Left renal pelvis (tissue), 4 donors: ENCODE measurements around the gene MARS1. TPM values are rescaled to one million over a fixed set of nuclear protein-coding genes. Genes with fewer than 3 reads are reported as not detected.

Source experiments
- DNase-seq, 4 donors: peaks; one replicate each; pipeline ENCODE4 v3.0.0-alpha.2; 2013; ENCODE audit warnings: low read depth in 4 of 4, low spot score in 3 of 4
- polyA plus RNA-seq, 4 donors: library from polyadenylated mRNA; unstranded; fragments of 120-200 nt; gene quantifications; one replicate each; pipeline ENCODE4 v1.2.1, GENCODE V29; 2013; ENCODE audit not compliant: insufficient read length in 4 of 4

MARS1 gene
- polyA plus RNA-seq, 4 donors, result 94.7 to 164 (median 118) TPM

DNA sequence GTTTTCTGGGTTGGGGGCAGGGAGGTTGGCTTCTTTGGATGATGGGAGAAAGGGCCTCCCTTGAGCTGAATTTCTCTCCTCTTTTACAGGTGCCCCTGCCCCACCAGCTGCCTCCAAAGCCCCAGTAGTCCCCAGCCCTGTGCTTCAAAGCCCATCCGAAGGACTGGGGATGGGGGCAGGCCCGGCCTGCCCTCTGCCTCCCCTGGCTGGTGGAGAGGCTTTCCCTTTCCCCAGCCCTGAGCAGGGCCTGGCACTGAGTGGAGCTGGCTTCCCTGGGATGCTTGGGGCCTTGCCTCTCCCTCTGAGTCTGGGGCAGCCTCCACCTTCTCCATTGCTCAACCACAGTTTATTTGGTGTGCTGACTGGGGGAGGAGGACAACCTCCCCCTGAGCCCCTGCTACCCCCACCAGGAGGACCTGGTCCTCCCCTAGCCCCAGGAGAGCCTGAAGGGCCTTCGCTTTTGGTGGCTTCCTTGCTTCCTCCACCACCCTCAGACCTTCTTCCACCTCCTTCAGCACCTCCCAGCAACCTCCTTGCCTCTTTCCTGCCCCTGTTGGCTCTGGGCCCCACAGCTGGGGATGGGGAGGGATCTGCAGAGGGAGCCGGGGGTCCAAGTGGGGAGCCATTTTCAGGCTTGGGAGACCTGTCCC lies 38.7 kb downstream of the MARS1 start:
- no peak for DNase-seq

DNA sequence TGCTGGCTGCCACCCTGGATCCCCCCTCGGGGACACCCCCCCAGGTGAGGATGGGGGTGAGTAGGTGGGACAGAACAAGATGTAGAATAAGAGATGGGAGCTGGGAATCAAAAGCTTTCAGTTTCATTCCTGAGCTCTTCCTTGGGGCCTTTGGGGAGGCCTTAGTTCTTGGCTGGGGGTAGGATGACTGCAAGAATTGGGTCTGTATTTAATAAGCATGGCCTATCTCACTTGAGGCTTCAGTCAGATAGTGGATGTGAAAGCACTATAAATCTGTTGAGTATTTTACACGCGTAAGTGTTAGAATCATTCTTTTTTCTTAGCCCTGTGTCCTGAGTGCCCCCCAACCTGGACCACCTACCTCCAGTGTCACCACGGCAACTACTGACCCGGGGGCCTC lies 39.3 kb downstream of the MARS1 start:
- no peak for DNase-seq

DNA sequence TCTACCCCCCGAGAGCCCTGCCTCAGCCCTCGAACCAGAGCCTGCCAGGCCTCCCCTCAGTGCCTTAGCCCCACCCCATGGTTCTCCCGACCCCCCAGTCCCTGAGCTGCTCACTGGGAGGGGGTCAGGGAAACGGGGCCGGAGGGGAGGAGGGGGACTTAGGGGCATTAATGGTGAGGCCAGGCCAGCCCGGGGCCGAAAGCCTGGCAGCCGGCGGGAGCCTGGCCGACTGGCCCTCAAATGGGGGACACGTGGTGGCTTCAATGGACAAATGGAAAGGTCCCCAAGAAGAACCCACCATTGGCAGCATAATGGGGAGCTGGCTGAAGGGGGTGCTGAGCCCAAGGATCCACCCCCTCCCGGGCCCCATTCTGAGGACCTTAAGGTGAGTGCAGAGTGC lies 40.3 kb downstream of the MARS1 start:
- DNase-seq, result no peak

- DNase-seq, result no peak
These were observed 41.1 kb downstream of the MARS1 start for GRCh38 chr12:57528831-57529555.

DNA sequence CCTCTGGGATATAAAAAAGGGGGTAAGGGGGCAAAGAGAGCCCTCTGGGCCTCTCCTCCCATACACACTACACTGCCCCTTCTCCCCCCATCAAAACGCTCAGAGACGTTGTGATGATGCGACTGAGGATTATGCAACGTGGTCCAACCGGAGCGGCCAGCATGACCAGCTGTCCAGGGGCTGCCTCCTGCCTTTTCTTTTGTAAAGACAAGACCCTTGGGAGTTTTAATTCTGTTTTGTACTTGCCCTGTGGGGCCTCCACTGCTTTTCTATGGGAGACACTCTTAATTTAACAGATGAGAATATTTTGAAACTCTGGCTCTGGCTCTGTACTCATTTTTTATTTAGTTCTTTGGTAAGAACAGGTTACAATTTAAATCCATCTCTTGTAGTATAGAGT lies 42.0 kb downstream of the MARS1 start:
- DNase-seq, result no peak

DNA sequence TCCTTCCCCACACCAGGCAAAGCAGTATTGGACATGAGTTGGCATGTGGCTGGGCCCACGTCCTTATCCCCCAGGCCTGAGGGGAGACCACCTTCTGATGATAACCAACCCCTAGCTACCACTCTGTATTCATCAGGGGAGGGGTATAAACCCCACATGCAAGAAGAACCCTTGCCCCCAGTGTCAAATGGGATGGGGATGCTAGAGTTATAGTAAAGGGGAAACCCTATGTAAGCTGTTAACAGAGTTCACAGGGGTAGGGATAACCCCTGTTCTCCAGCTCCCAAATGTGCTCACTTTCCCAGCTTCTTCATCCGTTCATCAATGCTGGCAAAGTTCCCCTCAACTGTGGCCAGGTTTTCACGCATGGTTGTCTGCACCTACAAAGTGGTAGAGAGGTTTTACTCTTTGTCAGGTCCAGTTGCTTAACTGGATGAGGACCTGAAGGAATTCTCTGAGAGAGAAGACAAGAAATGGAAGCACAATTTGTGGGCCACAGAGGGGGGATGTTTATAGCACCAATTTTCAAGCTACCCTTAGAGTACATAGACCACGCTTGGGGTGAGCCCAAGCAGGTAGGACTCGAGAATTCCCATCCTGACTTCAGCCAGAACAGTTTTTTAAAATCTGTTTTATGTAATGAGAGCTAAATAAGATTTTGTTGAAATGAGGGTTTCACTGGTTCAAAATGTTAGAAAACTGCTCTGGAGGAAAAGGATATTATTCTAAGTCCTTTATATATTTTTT lies 42.7 kb downstream of the MARS1 start:
- no peak for DNase-seq

- DNase-seq, result no peak
These were observed 44.0 kb downstream of the MARS1 start for GRCh38 chr12:57531836-57532235.

DNA sequence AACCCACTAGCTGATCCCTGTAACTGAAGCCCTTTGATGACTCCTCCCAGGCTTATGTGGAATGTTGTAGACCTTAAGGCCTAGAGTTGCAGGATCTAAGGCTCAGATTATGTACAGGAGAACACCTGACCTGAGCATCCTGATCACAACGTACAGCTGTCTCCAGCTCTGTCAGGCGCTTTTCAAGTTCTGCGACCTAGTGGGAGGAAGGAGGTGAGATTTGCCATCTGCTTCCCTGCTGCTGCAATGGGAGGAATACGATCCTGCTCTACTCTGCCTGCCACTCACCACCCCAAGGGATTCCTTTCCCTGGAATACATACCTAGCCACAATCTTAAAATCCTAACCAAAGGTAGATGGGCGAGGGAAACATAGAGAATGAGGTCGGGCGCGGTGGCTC lies 45.2 kb downstream of the MARS1 start:
- DNase-seq, result no peak

DNA sequence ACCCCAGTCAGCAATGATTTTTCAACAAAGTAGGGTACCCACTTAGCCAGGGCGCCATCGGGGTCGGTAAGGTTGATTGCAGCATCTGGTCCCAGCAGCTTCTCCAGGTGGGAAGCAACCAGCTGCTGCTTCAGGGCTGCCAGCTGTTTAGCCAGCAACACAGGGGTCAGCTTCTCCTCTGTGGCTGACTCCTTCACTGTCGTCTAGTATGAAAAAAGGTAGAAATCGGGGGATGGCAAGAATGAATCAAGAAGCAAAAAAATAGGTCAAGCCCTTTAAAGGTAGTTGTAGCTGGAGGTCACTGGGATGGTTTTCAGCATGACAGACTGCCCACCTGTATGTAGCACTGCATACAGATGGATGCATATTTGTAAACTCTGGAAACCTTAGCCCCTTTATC lies 46.4 kb downstream of the MARS1 start:
- no peak for DNase-seq

- no peak for DNase-seq
These were observed 47.2 kb downstream of the MARS1 start for GRCh38 chr12:57534991-57535543.

GRCh38 chr12:57535764-57536596 lies 48.1 kb downstream of the MARS1 start:
- DNase-seq, result no peak

DNA sequence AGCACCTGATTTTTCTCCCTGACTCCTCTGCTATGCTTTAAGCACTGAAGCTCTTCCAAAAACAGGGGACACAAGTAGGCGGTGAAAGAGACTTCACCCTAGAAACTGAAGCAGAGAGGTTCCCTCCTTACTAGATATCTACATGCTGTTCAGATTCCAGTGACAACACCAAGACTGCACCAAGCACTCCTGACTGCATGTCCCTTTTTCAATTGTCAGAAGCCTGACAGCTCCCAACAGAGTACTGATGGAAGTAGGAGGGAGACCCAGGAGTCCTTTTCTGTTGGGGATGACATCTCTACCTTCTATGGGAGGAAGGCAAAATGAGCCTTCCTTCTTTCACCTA lies 48.7 kb downstream of the MARS1 start:
- DNase-seq, result no peak

DNA sequence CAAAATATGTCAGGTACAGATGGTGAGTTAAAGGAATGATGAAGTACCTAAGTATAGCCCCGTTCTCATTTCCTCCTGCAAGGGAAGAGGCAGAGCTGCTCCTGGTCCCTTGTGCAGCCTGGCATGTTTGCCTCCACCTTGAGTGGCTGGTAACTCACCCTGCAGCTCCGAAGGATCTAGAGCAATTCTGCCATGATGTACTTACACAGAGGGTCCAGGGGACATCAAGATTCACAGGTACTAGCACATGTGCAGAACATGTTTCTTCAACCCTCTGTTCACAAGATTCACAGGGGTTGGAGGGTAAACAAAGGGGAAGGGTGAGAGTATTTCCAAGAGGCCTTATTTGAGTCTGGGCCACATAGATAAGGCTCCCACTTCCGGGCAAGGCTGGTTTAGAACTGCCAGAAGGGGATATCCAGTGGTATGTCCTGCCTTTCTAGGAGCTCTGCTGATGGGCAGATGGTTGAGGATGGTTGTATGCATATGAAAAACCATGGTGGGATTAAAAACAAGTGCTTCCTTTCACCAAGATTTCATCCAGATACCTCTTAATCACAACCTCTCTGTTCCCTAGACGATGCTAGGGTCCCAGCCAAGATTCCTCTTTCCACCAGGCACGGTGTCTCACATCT lies 51.4 kb downstream of the MARS1 start:
- no peak for DNase-seq

- DNase-seq, result no peak
These were observed 53.1 kb downstream of the MARS1 start for GRCh38 chr12:57541001-57541400.

DNA sequence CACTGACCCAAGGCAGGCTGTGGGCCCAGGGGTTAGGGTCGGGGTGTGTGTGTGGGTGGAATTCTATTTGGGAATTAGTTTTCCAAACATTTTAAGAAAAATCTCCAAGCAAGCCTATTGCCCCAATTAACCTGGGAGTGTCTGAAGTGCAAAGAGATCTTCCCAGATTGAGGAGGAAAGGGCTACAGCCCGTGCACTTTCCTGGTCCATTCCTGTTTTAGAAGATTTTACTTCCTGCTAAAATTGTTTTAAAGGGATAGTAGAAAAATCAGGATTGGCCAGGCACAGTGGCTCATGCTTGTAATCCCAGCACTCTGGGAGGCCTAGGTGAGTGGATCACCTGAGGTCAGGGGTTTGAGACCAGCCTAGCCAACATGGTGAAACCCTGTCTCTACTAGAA lies 53.8 kb downstream of the MARS1 start:
- no peak for DNase-seq

DNA sequence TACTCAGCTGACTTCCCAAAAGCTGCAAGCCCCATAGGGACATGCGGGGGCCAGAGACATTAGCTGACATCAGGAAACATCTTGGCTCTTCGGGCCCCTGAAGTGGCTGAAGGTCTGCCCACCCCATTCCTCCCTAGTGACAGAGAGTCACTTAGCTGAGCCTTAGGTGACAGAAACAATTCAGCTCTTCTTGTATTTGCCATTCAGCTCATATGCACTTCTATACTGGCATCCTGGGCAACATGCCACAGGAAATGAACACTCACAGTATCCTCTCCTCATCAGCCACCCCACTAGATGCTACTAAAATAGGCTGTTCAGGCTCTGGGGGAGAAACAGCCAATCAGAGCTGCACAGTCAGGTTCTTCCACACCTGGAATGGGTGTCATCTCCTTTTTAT lies 55.7 kb downstream of the MARS1 start:
- no peak for DNase-seq

GRCh38 chr12:57545809-57546437 lies 58.1 kb downstream of the MARS1 start:
- DNase-seq, result no peak

DNA sequence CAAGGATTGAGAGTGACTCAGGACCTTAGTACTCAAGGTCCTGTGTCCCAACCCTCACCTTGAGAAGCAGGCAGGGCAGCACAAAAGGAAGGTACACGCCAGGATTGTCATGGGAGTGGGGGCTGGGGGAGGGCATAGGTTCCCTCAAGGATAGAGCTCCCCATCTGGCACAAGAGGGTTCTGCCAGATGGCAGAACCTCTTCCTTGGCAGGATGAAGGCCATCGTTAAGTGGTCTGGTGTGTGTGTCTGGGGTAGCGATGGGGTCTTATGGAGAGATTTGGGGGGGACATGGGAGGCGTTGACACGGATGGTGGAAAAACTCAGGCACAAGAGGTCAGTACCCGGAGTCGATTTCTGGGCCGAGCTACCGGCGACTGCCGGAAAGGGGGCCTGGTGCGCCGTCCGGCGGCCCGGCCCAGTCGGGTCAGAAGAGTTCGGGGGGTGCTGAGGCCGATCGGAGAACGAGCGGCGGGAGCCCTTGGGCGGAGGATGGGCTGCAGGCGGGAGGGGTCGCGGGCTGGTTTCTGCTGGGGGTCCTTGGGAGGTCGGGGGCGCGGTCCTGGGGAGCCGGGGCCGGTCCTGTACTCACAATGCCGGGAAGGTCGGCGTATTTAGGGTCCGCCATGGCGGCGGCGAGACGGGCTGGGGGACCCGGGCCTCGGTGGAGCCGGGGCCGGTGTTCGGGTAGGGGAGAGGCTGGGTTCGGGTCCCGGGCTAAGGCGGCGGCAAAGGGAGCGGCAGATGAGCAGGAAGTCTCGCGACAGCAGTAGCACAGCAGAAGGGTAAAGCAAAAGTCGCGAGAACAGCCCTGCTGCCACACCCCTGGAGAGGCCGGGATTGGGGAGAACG lies 58.8 kb downstream of the MARS1 start, which contains the start of gene DCTN2:
DCTN2 (minus strand) TSS at position 755 of the 850 bp plus-strand sequence; CDS start at position 626, 129 bp downstream.
- DNase-seq, result peak; percentile 87 to 94 (median 90)
